BE2C (cell line): ENCODE measurements around the gene DTNB.

Source experiments
- DNase-seq: peaks from one replicate; pipeline ENCODE4 v3.0.0-alpha.2; 2020
- H3K27me3 ChIP-seq: fragments of 250-450 bp; sonication (Bioruptor Pico); 2 replicates; pipeline ENCODE4 v1.5.1; 2020; ENCODE audit warnings: mild to moderate bottlenecking
- H3K36me3 ChIP-seq: fragments of 250-450 bp; sonication (Bioruptor Pico); 2 replicates; pipeline ENCODE4 v1.5.1; 2020; ENCODE audit warnings: mild to moderate bottlenecking
- H3K4me1 ChIP-seq: fragments of 250-450 bp; sonication (Bioruptor Pico); 2 replicates; pipeline ENCODE4 v1.5.1; 2020
- H3K4me3 ChIP-seq: 2 replicates; pipeline ENCODE4 v1.5.1; 2011; ENCODE audit warnings: low read depth, low read length
- H3K9me3 ChIP-seq: fragments of 250-450 bp; sonication (Bioruptor Pico); 2 replicates; pipeline ENCODE4 v1.5.1; 2020
- TF ChIP-seq, protein P1 (sequence below): IDR thresholded peaks from 2 replicates; pipeline ENCODE4 v1.5.1; 2012; ENCODE audit warnings: mild to moderate bottlenecking, low read depth, low read length

DTNB gene

GRCh38 chr2:25377822-25378421 is 295.5 kb downstream of the DTNB start:
- Histone ChIP-seq H3K36me3 (no peaks in the 10 kb centered on the region), H3K4me3 (no peak overlapping the region), H3K27me3 (no peaks in the 10 kb centered on the region), H3K9me3 (no peaks in the 10 kb centered on the region), H3K4me1 (peaks cover 4% of the 10 kb centered on the region)
- DNase-seq: no peak
- TF ChIP-seq, protein P1, sequence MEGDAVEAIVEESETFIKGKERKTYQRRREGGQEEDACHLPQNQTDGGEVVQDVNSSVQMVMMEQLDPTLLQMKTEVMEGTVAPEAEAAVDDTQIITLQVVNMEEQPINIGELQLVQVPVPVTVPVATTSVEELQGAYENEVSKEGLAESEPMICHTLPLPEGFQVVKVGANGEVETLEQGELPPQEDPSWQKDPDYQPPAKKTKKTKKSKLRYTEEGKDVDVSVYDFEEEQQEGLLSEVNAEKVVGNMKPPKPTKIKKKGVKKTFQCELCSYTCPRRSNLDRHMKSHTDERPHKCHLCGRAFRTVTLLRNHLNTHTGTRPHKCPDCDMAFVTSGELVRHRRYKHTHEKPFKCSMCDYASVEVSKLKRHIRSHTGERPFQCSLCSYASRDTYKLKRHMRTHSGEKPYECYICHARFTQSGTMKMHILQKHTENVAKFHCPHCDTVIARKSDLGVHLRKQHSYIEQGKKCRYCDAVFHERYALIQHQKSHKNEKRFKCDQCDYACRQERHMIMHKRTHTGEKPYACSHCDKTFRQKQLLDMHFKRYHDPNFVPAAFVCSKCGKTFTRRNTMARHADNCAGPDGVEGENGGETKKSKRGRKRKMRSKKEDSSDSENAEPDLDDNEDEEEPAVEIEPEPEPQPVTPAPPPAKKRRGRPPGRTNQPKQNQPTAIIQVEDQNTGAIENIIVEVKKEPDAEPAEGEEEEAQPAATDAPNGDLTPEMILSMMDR: no peak

DNA sequence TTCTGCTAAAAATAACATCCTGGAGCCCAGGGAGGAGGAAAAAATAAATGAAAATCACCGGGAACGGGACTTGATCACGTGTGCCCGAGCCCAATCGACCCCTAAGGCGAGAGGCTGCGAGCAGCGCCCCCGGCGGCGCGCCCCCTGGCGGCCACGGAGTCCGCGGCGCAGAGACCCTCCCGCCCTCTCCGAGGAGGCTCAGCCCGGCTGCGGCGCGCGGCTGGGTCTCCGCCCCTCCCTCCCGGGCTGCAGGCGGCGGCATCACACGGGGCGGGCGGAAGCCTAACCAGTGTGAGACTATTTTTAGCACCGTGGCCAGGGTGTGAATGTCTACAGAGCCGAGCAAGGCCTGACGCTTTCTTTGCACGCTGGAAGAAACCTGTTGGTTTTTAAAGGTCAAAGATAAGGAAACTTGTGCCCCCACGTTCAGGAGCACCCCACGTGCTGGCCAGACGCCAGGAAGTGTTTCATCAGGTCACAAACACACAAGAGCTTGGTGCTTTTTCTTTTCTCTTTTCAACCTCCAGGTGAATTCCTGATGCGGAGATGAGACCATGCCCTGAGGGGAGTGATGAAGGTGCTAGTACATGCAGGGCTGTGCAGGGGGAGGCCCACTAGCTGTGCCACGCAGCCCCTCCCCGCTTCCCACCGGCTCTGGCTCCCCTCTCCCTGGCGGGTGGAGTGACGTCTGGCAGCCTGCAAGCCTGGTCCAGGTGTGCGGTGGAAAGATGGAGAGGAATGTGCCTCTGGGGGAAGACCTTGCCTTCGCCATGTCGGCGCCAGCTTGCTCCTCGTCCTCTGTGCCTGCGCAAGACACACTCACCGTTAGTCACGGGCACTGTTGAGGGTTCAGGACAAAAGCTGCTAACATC is 296.4 kb downstream of the DTNB start:
- DNase-seq: peak; percentile 91
- Histone ChIP-seq H3K36me3 (no peaks in the 10 kb centered on the region), H3K27me3 (no peaks in the 10 kb centered on the region), H3K9me3 (no peaks in the 10 kb centered on the region), H3K4me3 (peak overlapping the region; percentile 55), H3K4me1 (peaks cover 4% of the 10 kb centered on the region)
- TF ChIP-seq, protein P1: peak; percentile 68

DNA sequence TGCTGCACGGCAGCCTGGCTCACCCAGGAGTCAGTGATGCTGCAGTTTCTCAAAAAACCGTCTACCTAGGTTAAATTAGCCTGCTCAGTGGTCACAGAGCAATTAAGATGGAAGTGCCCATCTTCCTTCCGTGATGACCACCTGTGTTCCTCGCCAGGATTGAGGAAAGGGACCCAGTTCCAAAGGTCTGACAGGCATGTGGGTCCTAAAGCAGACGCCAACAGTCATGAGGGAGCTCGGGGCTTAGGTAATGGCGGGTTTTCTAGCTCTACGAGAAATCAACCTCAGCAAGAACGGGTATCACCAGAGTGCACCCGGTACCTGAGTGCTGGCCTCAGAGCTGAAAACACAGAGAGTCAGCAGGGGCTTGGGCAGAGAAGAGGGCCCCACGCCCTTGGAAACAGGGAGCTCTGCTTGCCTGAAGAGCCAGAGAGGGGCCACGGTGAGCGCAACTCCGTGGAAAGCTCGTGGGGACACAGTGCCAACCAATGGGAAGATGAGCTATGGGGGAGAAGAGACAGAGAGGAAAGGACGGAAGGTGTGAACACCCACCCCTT is 297.3 kb downstream of the DTNB start:
- H3K36me3 ChIP-seq: no peaks in the 10 kb centered on the region
- no peak for DNase-seq
- TF ChIP-seq, protein P1: no peak
- H3K4me1 ChIP-seq: peaks cover 4% of the 10 kb centered on the region
- no peaks in the 10 kb centered on the region for H3K9me3 ChIP-seq
- no peaks in the 10 kb centered on the region for H3K27me3 ChIP-seq
- peak overlapping the region; percentile 37 for H3K4me3 ChIP-seq

GRCh38 chr2:25375371-25375988 is 297.9 kb downstream of the DTNB start:
- Histone ChIP-seq H3K9me3 (no peaks in the 10 kb centered on the region), H3K27me3 (no peaks in the 10 kb centered on the region), H3K36me3 (no peaks in the 10 kb centered on the region), H3K4me1 (peaks cover 4% of the 10 kb centered on the region), H3K4me3 (no peak overlapping the region)
- no peak for DNase-seq
- TF ChIP-seq, protein P1: no peak

- H3K4me3 ChIP-seq: no peak overlapping the region
- TF ChIP-seq, protein P1: no peak
- no peaks in the 10 kb centered on the region for H3K9me3 ChIP-seq
- H3K4me1 ChIP-seq: peaks cover 4% of the 10 kb centered on the region
- H3K36me3 ChIP-seq: no peaks in the 10 kb centered on the region
- DNase-seq: no peak
- no peaks in the 10 kb centered on the region for H3K27me3 ChIP-seq
Measured at GRCh38 chr2:25374827-25375226, 298.6 kb downstream of the DTNB start.
